Osteoblast (primary cell): ENCODE data around the gene U2AF2. TPM values are rescaled to one million over a fixed set of nuclear protein-coding genes. Genes with fewer than 3 reads are reported as not detected.

ENCODE experiments used
- DNase-seq: peaks from one replicate; pipeline ENCODE4 v3.0.0; 2011; ENCODE audit warnings: low spot score, mixed read lengths; ENCODE audit not compliant: insufficient read length; ENCODE audit errors: missing footprints
- H2AFZ ChIP-seq: 2 replicates; pipeline ENCODE4 v1.6.0; 2011; ENCODE audit warnings: mild to moderate bottlenecking, low read length
- H3K27ac ChIP-seq: 2 replicates; pipeline ENCODE4 v1.5.1; 2011; ENCODE audit warnings: mild to moderate bottlenecking, low read depth, low read length, moderate library complexity
- H3K27me3 ChIP-seq: 2 replicates; pipeline ENCODE4 v1.6.0; 2012; ENCODE audit warnings: mild to moderate bottlenecking, control low read depth, inconsistent platforms, low read length, moderate library complexity; ENCODE audit not compliant: insufficient read depth
- H3K36me3 ChIP-seq: 2 replicates; pipeline ENCODE4 v1.5.1; 2011; ENCODE audit warnings: mild to moderate bottlenecking, low read length, control low read depth, moderate library complexity; ENCODE audit not compliant: insufficient read depth
- H3K4me1 ChIP-seq: 2 replicates; pipeline ENCODE4 v1.5.1; 2011; ENCODE audit warnings: mild to moderate bottlenecking, low read length, control low read depth, moderate library complexity; ENCODE audit not compliant: insufficient read depth
- H3K4me2 ChIP-seq: 2 replicates; pipeline ENCODE4 v1.6.0; 2011; ENCODE audit warnings: mild to moderate bottlenecking, low read length; ENCODE audit not compliant: insufficient read depth
- H3K4me3 ChIP-seq: fragments of 200-600 bp; sonication (generic); 3 replicates; pipeline ENCODE4 v1.5.1; 2012; ENCODE audit warnings: mild to moderate bottlenecking, low read length, inconsistent platforms; ENCODE audit not compliant: insufficient read depth
- H3K79me2 ChIP-seq: 2 replicates; pipeline ENCODE4 v1.6.0; 2012; ENCODE audit warnings: mild to moderate bottlenecking, low read length, control low read depth, inconsistent platforms; ENCODE audit not compliant: insufficient read depth
- H3K9me3 ChIP-seq: 2 replicates; pipeline ENCODE4 v1.5.1; 2011; ENCODE audit warnings: low read depth, low read length, control low read depth
- H4K20me1 ChIP-seq: 2 replicates; pipeline ENCODE4 v1.6.0; 2012; ENCODE audit warnings: mild to moderate bottlenecking, low read length, control low read depth; ENCODE audit not compliant: insufficient read depth
- CTCF ChIP-seq: IDR thresholded peaks from 2 replicates; pipeline ENCODE4 v1.5.1; 2011; ENCODE audit warnings: mild to moderate bottlenecking, low read depth, low read length, moderate library complexity; ENCODE audit errors: extremely low read depth
- total RNA-seq: library from RNA; depleted of rRNA; stranded (reverse); fragments of >200 nt; gene quantifications from 2 replicates; pipeline ENCODE4 v1.2.3, GENCODE V29; 2012

Gene U2AF2
- total RNA-seq, 1 donor, result 70.2 TPM

- Histone ChIP-seq H3K4me1 (no peaks in the 10 kb centered on the region), H3K27me3 (no peaks in the 10 kb centered on the region), H2AFZ (no peak overlapping the region), H3K36me3 (peaks cover 14% of the 10 kb centered on the region), H3K4me3 (no peak overlapping the region), H3K27ac (no peak overlapping the region), H3K4me2 (no peak overlapping the region), H3K79me2 (peaks cover 26% of the 10 kb centered on the region), H4K20me1 (peaks cover 12% of the 10 kb centered on the region), H3K9me3 (peaks cover 1% of the 10 kb centered on the region)
- peak; percentile 82 for DNase-seq
- no peak for TF ChIP-seq CTCF
Observed at GRCh38 chr19:55614711-55615542, 39.9 kb upstream of the U2AF2 start.

DNA sequence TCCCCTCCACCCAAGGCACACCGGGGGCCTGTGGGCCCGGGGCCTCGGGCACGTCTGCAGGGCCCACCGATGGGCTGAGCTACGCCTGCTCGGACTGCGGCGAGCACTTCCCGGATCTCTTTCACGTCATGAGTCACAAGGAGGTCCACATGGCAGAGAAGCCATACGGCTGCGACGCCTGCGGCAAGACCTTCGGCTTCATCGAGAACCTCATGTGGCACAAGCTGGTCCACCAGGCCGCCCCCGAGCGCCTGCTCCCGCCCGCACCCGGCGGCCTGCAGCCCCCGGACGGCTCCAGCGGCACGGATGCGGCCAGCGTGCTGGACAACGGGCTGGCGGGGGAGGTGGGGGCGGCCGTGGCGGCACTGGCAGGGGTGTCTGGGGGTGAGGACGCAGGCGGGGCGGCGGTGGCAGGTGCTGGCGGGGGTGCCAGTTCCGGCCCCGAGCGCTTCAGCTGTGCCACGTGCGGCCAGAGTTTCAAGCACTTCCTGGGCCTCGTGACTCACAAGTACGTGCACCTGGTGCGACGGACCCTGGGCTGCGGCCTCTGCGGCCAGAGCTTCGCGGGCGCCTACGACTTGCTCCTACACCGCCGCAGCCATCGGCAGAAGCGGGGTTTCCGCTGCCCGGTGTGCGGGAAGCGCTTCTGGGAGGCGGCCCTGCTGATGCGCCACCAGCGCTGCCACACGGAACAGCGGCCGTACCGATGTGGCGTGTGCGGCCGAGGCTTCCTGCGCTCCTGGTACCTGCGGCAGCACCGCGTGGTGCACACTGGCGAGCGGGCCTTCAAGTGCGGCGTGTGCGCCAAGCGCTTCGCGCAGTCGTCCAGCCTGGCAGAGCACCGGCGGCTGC is 39.1 kb upstream of the U2AF2 start:
- Histone ChIP-seq H3K4me3 (no peak overlapping the region), H3K9me3 (no peaks in the 10 kb centered on the region), H3K4me1 (no peaks in the 10 kb centered on the region), H3K27me3 (no peaks in the 10 kb centered on the region), H3K36me3 (peaks cover 14% of the 10 kb centered on the region), H3K4me2 (no peak overlapping the region), H3K27ac (no peak overlapping the region), H2AFZ (no peak overlapping the region), H4K20me1 (peaks cover 13% of the 10 kb centered on the region), H3K79me2 (peaks cover 20% of the 10 kb centered on the region)
- no peak for TF ChIP-seq CTCF
- peak; percentile 60 for DNase-seq

- Histone ChIP-seq H2AFZ (no peak overlapping the region), H4K20me1 (peaks cover 13% of the 10 kb centered on the region), H3K4me1 (no peaks in the 10 kb centered on the region), H3K4me2 (no peak overlapping the region), H3K36me3 (peaks cover 16% of the 10 kb centered on the region), H3K79me2 (peaks cover 13% of the 10 kb centered on the region), H3K27me3 (no peaks in the 10 kb centered on the region), H3K9me3 (no peaks in the 10 kb centered on the region), H3K27ac (no peak overlapping the region), H3K4me3 (no peak overlapping the region)
- no peak for TF ChIP-seq CTCF
- peak; percentile 63 for DNase-seq
Observed at GRCh38 chr19:55616395-55616875, 38.4 kb upstream of the U2AF2 start.

GRCh38 chr19:55617426-55617825 is 37.4 kb upstream of the U2AF2 start:
- Histone ChIP-seq H3K4me2 (no peak overlapping the region), H4K20me1 (peaks cover 7% of the 10 kb centered on the region), H3K27ac (no peak overlapping the region), H3K27me3 (no peaks in the 10 kb centered on the region), H2AFZ (no peak overlapping the region), H3K4me1 (no peaks in the 10 kb centered on the region), H3K9me3 (no peaks in the 10 kb centered on the region), H3K4me3 (no peak overlapping the region), H3K79me2 (peaks cover 6% of the 10 kb centered on the region), H3K36me3 (peaks cover 16% of the 10 kb centered on the region)
- DNase-seq, result peak; percentile 62
- TF ChIP-seq CTCF, result no peak
